AG09309 (cell line): Measurements from ENCODE around the gene GUCY1A1.

Experiments
- DNase-seq: peaks from one replicate; pipeline ENCODE4 v3.0.0-alpha.2; 2010; ENCODE audit warnings: low read depth
- H3K4me3 ChIP-seq: 2 replicates; pipeline ENCODE4 v1.5.1; 2011; ENCODE audit warnings: mild to moderate bottlenecking, low read depth, low read length, moderate library complexity; ENCODE audit not compliant: control insufficient read depth
- TF ChIP-seq, protein P1 (sequence below): IDR thresholded peaks from 2 replicates; pipeline ENCODE4 v1.5.1; 2011; ENCODE audit warnings: mild to moderate bottlenecking, low read depth, low read length, inconsistent platforms; ENCODE audit not compliant: insufficient read depth, control insufficient read depth; ENCODE audit errors: missing control alignments

GUCY1A1 gene

DNA sequence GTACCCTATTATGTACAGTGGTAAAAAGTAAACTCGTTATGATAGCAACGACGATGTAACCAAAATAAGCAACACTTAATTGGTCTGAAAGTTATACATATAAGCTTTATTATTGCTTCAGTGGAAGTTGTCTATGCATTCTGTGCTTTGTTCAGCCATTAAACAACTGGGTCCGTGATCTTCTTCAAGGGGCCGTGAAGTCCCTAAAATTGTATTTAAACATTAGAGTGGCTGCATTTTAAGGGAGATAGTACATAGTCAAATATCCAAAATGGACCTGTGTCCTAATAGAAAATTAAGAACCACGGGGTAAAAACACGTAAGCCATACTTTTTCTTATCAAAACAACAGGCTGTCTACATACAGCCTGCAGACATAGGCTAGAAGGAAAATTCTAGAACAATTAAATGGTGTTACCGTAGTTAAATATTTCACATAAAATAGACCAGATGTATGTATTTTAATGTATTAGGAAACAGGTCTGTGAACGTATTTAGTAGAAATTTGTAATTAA is 2.1 kb downstream of the GUCY1A1 start:
- no peak overlapping the region for H3K4me3 ChIP-seq
- DNase-seq, result no peak
- TF ChIP-seq, protein P1, sequence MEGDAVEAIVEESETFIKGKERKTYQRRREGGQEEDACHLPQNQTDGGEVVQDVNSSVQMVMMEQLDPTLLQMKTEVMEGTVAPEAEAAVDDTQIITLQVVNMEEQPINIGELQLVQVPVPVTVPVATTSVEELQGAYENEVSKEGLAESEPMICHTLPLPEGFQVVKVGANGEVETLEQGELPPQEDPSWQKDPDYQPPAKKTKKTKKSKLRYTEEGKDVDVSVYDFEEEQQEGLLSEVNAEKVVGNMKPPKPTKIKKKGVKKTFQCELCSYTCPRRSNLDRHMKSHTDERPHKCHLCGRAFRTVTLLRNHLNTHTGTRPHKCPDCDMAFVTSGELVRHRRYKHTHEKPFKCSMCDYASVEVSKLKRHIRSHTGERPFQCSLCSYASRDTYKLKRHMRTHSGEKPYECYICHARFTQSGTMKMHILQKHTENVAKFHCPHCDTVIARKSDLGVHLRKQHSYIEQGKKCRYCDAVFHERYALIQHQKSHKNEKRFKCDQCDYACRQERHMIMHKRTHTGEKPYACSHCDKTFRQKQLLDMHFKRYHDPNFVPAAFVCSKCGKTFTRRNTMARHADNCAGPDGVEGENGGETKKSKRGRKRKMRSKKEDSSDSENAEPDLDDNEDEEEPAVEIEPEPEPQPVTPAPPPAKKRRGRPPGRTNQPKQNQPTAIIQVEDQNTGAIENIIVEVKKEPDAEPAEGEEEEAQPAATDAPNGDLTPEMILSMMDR, result no peak

- no peak overlapping the region for H3K4me3 ChIP-seq
- DNase-seq, result no peak
- TF ChIP-seq, protein P1, result no peak
Measured at GRCh38 chr4:155672342-155672741, 5.7 kb downstream of the GUCY1A1 start.

DNA sequence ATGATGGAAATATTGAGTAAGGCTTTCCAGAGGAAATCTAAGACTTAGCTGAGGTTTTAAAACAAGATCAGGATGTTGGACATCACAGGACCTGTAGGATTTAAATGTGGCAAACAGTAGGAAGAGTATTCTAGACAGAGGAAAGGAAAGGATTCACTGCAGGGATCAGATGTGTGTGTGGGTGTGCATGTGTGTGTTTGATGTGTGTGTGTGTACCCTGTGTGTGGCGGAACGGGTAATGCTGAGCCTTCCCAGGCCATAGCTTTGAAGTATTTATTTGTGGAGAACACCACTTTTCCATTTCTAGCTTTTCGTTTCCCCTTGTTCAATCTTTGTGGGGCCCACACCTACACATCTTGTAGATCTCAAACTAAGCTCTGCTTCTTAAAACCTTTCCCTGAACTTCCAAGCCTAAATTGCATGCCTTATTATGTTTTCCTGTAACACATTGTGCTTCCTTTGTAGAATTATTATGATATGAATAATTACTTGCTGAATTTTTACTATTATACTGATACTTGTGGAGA is 6.9 kb downstream of the GUCY1A1 start:
- TF ChIP-seq, protein P1, result no peak
- DNase-seq, result no peak
- no peak overlapping the region for H3K4me3 ChIP-seq

GRCh38 chr4:155674669-155675071 is 8.0 kb downstream of the GUCY1A1 start:
- TF ChIP-seq, protein P1, result no peak
- H3K4me3 ChIP-seq, result no peak overlapping the region

GRCh38 chr4:155675709-155676429 is 9.2 kb downstream of the GUCY1A1 start:
- H3K4me3 ChIP-seq, result no peak overlapping the region
- TF ChIP-seq, protein P1, result no peak
- peak; percentile 11 for DNase-seq

More at GRCh38 chr4:155674669-155675071, 8.0 kb downstream of the GUCY1A1 start:
- no peak for DNase-seq

GRCh38 chr4:155676430-155676825 is 9.8 kb downstream of the GUCY1A1 start:
- no peak overlapping the region for H3K4me3 ChIP-seq
- TF ChIP-seq, protein P1, result no peak

More at GRCh38 chr4:155676430-155676825, 9.8 kb downstream of the GUCY1A1 start:
- DNase-seq, result no peak
